LNCAP (cell line): ENCODE results near the gene IFI27L1.

Experiments
- TF ChIP-seq, protein P1 (sequence below): fragments of 450-650 bp; IDR thresholded peaks from 2 replicates; pipeline ENCODE4 v1.5.1; 2017; ENCODE audit warnings: mild to moderate bottlenecking

The IFI27L1 gene

DNA sequence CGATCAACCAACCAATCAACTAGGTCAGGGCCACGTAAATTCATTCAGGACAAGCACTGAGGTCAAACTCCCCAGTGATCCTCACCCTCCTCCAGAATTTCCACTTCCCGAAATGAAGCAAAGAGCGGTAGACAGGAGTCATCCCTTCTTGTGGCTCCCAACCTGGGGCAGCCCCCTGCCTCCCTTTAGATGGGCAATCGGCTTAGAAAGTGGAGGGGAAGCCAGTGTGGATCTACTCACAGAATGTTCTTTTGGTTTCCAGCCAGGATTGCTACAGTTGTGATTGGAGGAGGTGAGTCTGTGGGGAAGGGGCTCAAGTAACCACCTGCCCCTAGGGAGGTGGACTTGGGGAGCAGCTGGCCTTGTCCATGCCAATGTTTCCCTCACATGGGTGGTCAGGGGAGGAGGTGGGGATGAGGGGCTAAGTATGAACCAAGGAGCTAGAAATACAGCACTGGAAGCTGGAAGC lies 33.5 kb downstream of the IFI27L1 start:
- TF ChIP-seq, protein P1, sequence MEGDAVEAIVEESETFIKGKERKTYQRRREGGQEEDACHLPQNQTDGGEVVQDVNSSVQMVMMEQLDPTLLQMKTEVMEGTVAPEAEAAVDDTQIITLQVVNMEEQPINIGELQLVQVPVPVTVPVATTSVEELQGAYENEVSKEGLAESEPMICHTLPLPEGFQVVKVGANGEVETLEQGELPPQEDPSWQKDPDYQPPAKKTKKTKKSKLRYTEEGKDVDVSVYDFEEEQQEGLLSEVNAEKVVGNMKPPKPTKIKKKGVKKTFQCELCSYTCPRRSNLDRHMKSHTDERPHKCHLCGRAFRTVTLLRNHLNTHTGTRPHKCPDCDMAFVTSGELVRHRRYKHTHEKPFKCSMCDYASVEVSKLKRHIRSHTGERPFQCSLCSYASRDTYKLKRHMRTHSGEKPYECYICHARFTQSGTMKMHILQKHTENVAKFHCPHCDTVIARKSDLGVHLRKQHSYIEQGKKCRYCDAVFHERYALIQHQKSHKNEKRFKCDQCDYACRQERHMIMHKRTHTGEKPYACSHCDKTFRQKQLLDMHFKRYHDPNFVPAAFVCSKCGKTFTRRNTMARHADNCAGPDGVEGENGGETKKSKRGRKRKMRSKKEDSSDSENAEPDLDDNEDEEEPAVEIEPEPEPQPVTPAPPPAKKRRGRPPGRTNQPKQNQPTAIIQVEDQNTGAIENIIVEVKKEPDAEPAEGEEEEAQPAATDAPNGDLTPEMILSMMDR, result no peak

DNA sequence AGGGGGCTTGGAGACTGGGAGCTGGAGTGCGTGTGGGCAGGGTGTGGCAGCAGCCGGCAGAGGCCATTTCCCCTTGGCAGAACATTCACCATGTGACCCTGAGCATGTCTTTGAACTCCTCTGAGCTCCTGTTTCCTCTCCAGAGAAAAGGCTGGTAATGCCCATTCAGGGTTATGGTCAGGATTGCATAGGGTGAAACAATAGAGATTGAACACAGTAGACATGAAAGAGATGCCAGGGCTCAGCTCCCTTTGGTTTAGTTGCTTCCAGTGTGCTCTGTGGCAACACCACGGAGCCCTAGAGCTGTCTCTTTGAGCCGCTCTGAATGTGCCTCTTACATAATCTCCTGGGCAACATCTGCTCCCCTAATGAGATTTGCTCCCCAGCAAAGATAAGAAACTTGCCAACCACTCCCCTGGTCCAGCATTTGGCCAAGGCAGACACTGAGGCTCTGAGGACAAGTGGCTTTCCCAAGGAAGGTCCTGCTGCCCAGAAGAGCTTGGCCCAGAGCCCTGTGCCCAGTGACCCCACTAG lies 34.0 kb downstream of the IFI27L1 start:
- TF ChIP-seq, protein P1, result no peak

DNA sequence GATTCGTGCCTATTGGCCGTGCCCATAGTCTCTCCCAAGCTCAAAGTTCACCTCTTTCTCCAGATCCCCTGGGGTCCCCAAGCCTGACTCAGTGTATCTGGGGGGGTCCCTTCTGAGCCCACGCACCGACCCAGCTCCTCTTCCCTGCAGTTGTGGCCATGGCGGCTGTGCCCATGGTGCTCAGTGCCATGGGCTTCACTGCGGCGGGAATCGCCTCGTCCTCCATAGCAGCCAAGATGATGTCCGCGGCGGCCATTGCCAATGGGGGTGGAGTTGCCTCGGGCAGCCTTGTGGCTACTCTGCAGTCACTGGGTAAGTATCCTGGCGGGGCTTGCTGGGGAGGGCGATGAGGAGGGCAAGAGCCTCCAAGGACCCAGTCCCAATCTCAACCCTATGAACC lies 34.5 kb downstream of the IFI27L1 start:
- TF ChIP-seq, protein P1, result no peak

DNA sequence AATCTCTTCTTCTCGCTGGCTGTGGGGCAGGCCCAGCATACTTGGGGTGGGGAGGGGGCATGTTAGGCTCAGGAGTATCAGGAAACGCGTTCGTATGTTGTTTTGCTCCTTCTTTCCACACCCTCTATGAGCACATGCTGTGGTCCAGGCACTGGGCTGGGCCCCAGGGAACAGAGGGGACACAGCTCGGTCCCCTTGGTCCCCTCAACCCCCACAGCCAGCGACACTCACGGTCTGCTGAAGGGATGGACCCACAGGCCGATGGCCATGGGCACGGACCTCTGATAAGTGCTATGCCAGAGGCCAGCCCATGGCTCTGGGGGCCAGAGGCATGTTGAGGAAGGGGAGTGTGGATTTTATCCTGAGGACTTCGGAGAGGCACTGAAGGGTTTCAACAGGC lies 35.6 kb downstream of the IFI27L1 start:
- TF ChIP-seq, protein P1, result no peak

- TF ChIP-seq, protein P1, result no peak
These were observed 36.7 kb downstream of the IFI27L1 start for GRCh38 chr14:94117856-94118255.

DNA sequence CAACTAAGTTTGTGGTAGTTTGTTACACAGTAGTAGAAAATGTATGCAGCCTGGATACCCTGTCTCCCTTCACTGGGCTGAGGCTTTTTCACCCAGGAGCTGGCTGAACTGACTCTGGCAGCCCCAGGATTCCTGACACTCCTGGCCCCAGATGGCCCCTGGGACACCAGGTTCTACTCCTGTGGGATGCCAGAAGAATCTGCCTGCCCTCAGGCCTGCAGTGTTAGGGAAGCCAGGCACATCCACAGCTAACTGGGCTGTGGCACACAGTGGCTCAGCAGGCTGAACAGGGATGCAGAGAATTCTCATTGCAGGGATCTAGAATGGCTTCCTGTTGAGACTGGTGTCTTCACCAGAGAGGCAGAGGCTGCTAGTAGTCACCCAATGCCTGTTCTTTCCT lies 38.0 kb downstream of the IFI27L1 start:
- TF ChIP-seq, protein P1, result no peak

- TF ChIP-seq, protein P1, result no peak
These were observed 39.7 kb downstream of the IFI27L1 start for GRCh38 chr14:94120667-94121340.
